Ovary (tissue), 9 donors: Measurements from ENCODE around the gene DAB2. TPM values are rescaled to one million over a fixed set of nuclear protein-coding genes. Genes with fewer than 3 reads are reported as not detected.

Experiments
- DNase-seq, 5 donors: peaks; one replicate each; pipeline ENCODE4 v3.0.0-alpha.2; 2019 to 2020
- H3K27ac ChIP-seq, 2 donors: fragments of 200-600 bp; one replicate each; pipeline versions ENCODE4 v1.5.1 to v1.8.0; 2019 to 2022
- H3K27me3 ChIP-seq: fragments of 200-600 bp; one replicate; pipeline ENCODE4 v1.8.0; 2022
- H3K36me3 ChIP-seq: fragments of 200-600 bp; sonication (generic); one replicate; pipeline ENCODE4 v1.5.1; 2019
- H3K4me1 ChIP-seq: one replicate; pipeline ENCODE4 v1.8.1; 2013; ENCODE audit warnings: mild to moderate bottlenecking, moderate library complexity; ENCODE audit not compliant: insufficient read depth
- H3K4me3 ChIP-seq: fragments of 200-600 bp; sonication (generic); one replicate; pipeline ENCODE4 v1.5.1; 2017
- H3K9me3 ChIP-seq, 2 donors: fragments of 200-600 bp in 1 of 2; sonication (generic) in 1 of 2; one replicate each; pipeline versions ENCODE4 v1.5.1 to v1.8.1; 2013 to 2019; ENCODE audit warnings: mild to moderate bottlenecking in 1 of 2, moderate library complexity in 1 of 2
- CTCF ChIP-seq, 3 donors: fragments of 450-650 bp in 2 of 3; fragments of 200-600 bp in 1 of 3; IDR thresholded peaks; one replicate each; pipeline versions ENCODE4 v1.5.1 to v1.8.0; 2016 to 2022; ENCODE audit warnings: antibody characterized with exemption in 3 of 3, mild to moderate bottlenecking in 1 of 3
- EP300 ChIP-seq: sonication (generic); formaldehyde crosslinking; IDR thresholded peaks from one replicate; pipeline ENCODE4 v1.6.1; 2017; ENCODE audit warnings: antibody characterized with exemption
- POLR2A ChIP-seq: fragments of 450-650 bp; IDR thresholded peaks from one replicate; pipeline ENCODE4 v1.6.1; 2017; ENCODE audit warnings: antibody characterized with exemption, mild to moderate bottlenecking, moderate library complexity
- WGBS, 3 donors: extraction: QIAGEN DNeasy Blood & Tissue Kit in 1 of 3; methylation state at CpG; one replicate each; pipeline versions ENCODE4 v1.1.5 to v1.1.7; 2013 to 2017; 5-methylcytosine and 5-hydroxymethylcytosine counted together
- intact Hi-C, 4 donors: fragments of 100-400 bp; cut with DNase I; formaldehyde crosslinking; loops; one replicate each; pipeline versions ENCODE4 v1.11.0 to v1.15.1; 2022 to 2023
- polyA plus RNA-seq, 2 donors: library from polyadenylated mRNA; stranded (reverse); fragments of 200-250 nt in 1 of 2; fragments of 350-450 nt in 1 of 2; fragmentation: Illumina TruSeq in 1 of 2; extraction: RNeasy Lipid Tissue Mini Kit (QIAGEN cat#74804) in 1 of 2; gene quantifications; one replicate each; pipeline ENCODE4 v1.2.3, GENCODE V29; 2013 to 2014
- total RNA-seq, 7 donors: library from RNA; depleted of rRNA in 2 of 7; stranded (reverse); fragments of >200 nt in 2 of 7; fragmentation: NEBNext Ultra II Directional in 3 of 7; extraction: Animal tissue kit (Norgen Biotek cat#: 25700) in 3 of 7; gene quantifications; one replicate each; pipeline versions ENCODE4 v1.1.0 to v1.2.4, GENCODE V29; 2016 to 2023
- donor health status: DM: no; HTN: no; CAD: no; lungs with moderate emphysema.
- donor health status: DM: no; HTN: no; CAD: no.
- donor health status: Bipolar disorder and iron deficiency.
- donor health status: DM: yes; HTN: yes; CAD: no.
- donor health status: DM: no; HTN: no; CAD: no.
- donor health status: DM: yes; HTN: yes; CAD: no.

The DAB2 gene
- total and polyA plus RNA-seq, 9 donors: 25.0 to 118 (median 38.7) TPM

GRCh38 chr5:39449591-39449990 lies 24.8 kb upstream of the DAB2 start:
- no peak overlapping the region for H3K27ac ChIP-seq
- no peaks in the 10 kb centered on the region for H3K9me3 ChIP-seq
- H3K4me3 ChIP-seq: no peak overlapping the region
- H3K27me3 ChIP-seq: no peaks in the 10 kb centered on the region
- no peaks in the 10 kb centered on the region for H3K36me3 ChIP-seq
- TF ChIP-seq CTCF (IDR thresholded peaks at IDR 0.05) (no peak), EP300 (no peak), POLR2A (no peak)
- peaks cover 2% of the 10 kb centered on the region for H3K4me1 ChIP-seq
- 60 to 89% (median 87%) methylated on average over 3 of the region's 3 CpGs for WGBS, 3 donors
- intact Hi-C loops: no loop called here
- no peak for DNase-seq

GRCh38 chr5:39448506-39449128 lies 23.8 kb upstream of the DAB2 start:
- H3K27me3 ChIP-seq: no peaks in the 10 kb centered on the region
- H3K4me3 ChIP-seq: no peak overlapping the region
- no peak overlapping the region for H3K27ac ChIP-seq
- H3K4me1 ChIP-seq: peaks cover 2% of the 10 kb centered on the region
- H3K9me3 ChIP-seq: no peaks in the 10 kb centered on the region
- 92 to 95% (median 93%) methylated on average over 13 of the region's 13 CpGs for WGBS, 3 donors
- H3K36me3 ChIP-seq: no peaks in the 10 kb centered on the region
- intact Hi-C loops: no loop called here
- no peak for TF ChIP-seq EP300
- TF ChIP-seq CTCF (IDR thresholded peaks at IDR 0.05): no peak
- no peak for TF ChIP-seq POLR2A
- no peak for DNase-seq

- 95 to 97% (median 96%) methylated on average over 12 of the region's 12 CpGs for WGBS, 3 donors
- peaks cover 2% of the 10 kb centered on the region for H3K4me1 ChIP-seq
- no peaks in the 10 kb centered on the region for H3K36me3 ChIP-seq
- no peak overlapping the region for H3K4me3 ChIP-seq
- no peaks in the 10 kb centered on the region for H3K27me3 ChIP-seq
- no peak for DNase-seq
- intact Hi-C loops: no loop called here
- H3K27ac ChIP-seq: no peak overlapping the region
- TF ChIP-seq POLR2A: no peak
- no peak for TF ChIP-seq EP300
- no peak for TF ChIP-seq CTCF (IDR thresholded peaks at IDR 0.05)
- no peaks in the 10 kb centered on the region for H3K9me3 ChIP-seq
Observed at GRCh38 chr5:39447968-39448367, 23.2 kb upstream of the DAB2 start.

- Histone ChIP-seq H3K4me1 (peaks cover 2% of the 10 kb centered on the region), H3K4me3 (no peak overlapping the region), H3K36me3 (no peaks in the 10 kb centered on the region), H3K9me3 (no peaks in the 10 kb centered on the region), H3K27me3 (no peaks in the 10 kb centered on the region), H3K27ac (no peak overlapping the region)
- DNase-seq: no peak
- TF ChIP-seq POLR2A: no peak
- no peak for TF ChIP-seq CTCF (IDR thresholded peaks at IDR 0.05)
- no peak for TF ChIP-seq EP300
- 82 to 87% (median 82%) methylated on average over 3 of the region's 3 CpGs for WGBS, 3 donors
- intact Hi-C loops: no loop called here
Observed at GRCh38 chr5:39447059-39447458, 22.3 kb upstream of the DAB2 start.
